GM19238 (cell line): ENCODE results near the gene ADGRB3.
"Not testable (repeated sequence)": the region's sequence is repeated elsewhere in the genome, so short reads cannot be mapped to it uniquely, and the experiment has no call there.

Experiments
- DNase-seq: peaks from one replicate; pipeline ENCODE4 v3.0.0; 2011; ENCODE audit warnings: low spot score; ENCODE audit not compliant: insufficient read length

ADGRB3 gene

GRCh38 chr6:69116658-69117057 is 481.6 kb downstream of the ADGRB3 start:
- no peak for DNase-seq

- not testable (repeated sequence) for DNase-seq
Observed at GRCh38 chr6:69121461-69122406, 486.7 kb downstream of the ADGRB3 start.

- no peak for DNase-seq
Observed at GRCh38 chr6:69122407-69122773, 487.3 kb downstream of the ADGRB3 start.

GRCh38 chr6:69128411-69128810 is 493.3 kb downstream of the ADGRB3 start:
- no peak for DNase-seq

- no peak for DNase-seq
Observed at GRCh38 chr6:69129046-69129445, 494.0 kb downstream of the ADGRB3 start.

- no peak for DNase-seq
Observed at GRCh38 chr6:69135927-69136326, 500.8 kb downstream of the ADGRB3 start.

- no peak for DNase-seq
Observed at GRCh38 chr6:69138148-69138547, 503.1 kb downstream of the ADGRB3 start.

GRCh38 chr6:69138893-69139494 is 503.9 kb downstream of the ADGRB3 start:
- no peak for DNase-seq

- no peak for DNase-seq
Observed at GRCh38 chr6:69145062-69145461, 510.0 kb downstream of the ADGRB3 start.

GRCh38 chr6:69146385-69146784 is 511.3 kb downstream of the ADGRB3 start:
- DNase-seq, result no peak

- DNase-seq, result no peak
Observed at GRCh38 chr6:69155467-69155866, 520.4 kb downstream of the ADGRB3 start.

GRCh38 chr6:69162811-69163210 is 527.7 kb downstream of the ADGRB3 start:
- no peak for DNase-seq

- no peak for DNase-seq
Observed at GRCh38 chr6:69164564-69165229, 529.6 kb downstream of the ADGRB3 start.

GRCh38 chr6:69179681-69180080 is 544.6 kb downstream of the ADGRB3 start:
- DNase-seq, result no peak

- DNase-seq, result no peak
Observed at GRCh38 chr6:69180361-69181067, 545.4 kb downstream of the ADGRB3 start.

GRCh38 chr6:69181964-69182363 is 546.9 kb downstream of the ADGRB3 start:
- no peak for DNase-seq

GRCh38 chr6:69185276-69185675 is 550.2 kb downstream of the ADGRB3 start:
- DNase-seq, result no peak

- no peak for DNase-seq
Observed at GRCh38 chr6:69202768-69203167, 567.7 kb downstream of the ADGRB3 start.

GRCh38 chr6:69216127-69216526 is 581.0 kb downstream of the ADGRB3 start:
- no peak for DNase-seq

GRCh38 chr6:69217343-69217742 is 582.3 kb downstream of the ADGRB3 start:
- no peak for DNase-seq

- no peak for DNase-seq
Observed at GRCh38 chr6:69220375-69220774, 585.3 kb downstream of the ADGRB3 start.

GRCh38 chr6:69232008-69232407 is 596.9 kb downstream of the ADGRB3 start:
- no peak for DNase-seq
